NCI-H526 (cell line): ENCODE results near the gene ANKRD26.

Experiments
- DNase-seq, 2 experiments: peaks; one replicate each; lab custom pipeline; 2025; lab: John Stamatoyannopoulos, UW

The ANKRD26 gene

DNA sequence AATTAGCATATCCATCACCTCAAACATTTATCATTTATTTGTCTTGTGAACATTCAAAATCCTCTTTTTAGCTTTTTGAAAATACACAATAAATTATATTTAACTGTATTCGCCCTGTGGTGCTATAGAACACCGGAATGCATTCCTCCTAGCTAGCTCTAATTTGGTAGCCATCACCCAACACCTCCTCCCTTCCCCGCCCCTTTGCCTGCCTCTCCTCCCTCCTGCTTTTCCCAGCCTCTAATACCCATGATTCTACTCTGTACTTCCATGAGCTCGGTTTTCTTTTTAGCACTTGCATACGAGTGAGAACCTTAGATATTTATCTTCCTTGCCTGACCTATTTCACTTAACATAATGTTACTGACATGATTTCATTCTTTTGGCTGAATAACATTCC lies 80.1 kb downstream of the ANKRD26 start:
- DNase-seq: no peak

GRCh38 chr10:27019827-27020226 lies 80.5 kb downstream of the ANKRD26 start:
- no peak for DNase-seq

DNA sequence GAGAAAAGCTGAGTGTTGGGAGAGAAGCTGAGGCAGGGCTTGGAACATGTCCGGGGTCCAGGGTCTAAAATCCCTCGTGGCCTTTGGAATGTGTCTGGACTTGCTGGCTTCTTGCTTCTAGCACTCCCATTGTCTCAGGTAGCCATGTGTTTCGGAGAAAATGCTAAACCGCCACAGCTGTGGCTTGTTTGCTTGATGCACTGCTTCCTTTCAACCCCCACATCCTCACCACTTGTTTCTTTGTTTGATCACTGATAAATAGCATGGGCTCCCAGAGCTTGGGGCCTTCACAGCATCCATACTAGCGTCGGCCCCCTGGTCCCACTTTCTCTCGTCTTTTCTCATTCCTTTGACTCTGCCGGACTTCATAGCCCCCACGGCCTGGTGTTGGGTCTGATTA lies 102.7 kb downstream of the ANKRD26 start:
- DNase-seq: no peak

- no peak for DNase-seq
Measured at GRCh38 chr10:26994743-26995142, 105.6 kb downstream of the ANKRD26 start.

- no peak for DNase-seq
Measured at GRCh38 chr10:26987851-26988250, 112.4 kb downstream of the ANKRD26 start.

- no peak for DNase-seq
Measured at GRCh38 chr10:26983156-26983555, 117.1 kb downstream of the ANKRD26 start.

- peak in 1 of 2 experiments; percentile 3 for DNase-seq
Measured at GRCh38 chr10:26982058-26982457, 118.2 kb downstream of the ANKRD26 start.

DNA sequence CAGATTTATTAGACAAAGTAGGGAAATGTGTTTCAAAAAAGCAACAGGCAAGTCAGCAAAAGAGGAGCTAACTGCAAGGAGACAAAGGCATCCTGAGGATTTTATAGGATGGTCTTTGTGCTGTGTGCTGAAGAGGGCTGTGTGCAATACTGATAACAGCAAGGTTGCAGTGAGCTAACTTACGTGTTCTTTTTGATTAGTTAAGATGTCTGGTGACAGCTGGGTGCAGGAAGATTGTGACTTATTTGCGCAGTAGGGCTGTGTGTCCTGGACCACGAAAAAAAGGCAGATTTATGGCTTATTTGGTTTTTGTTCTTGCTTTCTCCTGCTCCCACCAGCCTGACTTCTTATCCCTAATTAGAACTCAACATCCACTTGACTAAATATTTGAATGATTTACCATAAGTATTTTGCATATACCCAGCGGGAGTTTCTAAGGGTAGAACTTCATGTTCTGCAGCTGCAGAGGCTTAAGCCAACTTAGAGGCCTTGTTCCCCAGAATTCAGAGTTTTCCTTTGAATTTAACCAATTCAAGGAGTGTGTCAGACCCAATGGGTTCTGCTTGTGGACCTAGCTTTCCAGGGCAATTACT lies 119.0 kb downstream of the ANKRD26 start:
- DNase-seq: peak; percentile 77 to 81

DNA sequence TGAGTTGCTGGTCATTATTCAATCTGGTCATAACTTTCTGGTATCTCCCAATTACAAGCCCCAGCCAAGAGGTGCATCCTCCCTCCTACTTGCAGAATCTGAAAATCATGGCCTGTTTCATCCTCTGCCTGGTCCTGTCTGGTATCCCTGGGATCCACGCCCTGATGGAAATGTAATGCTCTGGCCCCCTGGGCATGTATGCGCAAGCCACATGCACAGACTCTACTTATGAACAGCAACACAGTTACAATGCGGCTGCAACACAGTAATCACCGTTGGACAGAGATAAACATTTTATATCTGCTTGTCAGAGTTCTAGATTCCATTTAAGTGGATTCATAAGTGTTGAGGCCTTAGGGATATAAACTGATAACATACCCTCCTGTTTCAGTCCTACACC lies 121.8 kb downstream of the ANKRD26 start:
- DNase-seq: no peak

- DNase-seq: no peak
Measured at GRCh38 chr10:26977635-26978034, 122.7 kb downstream of the ANKRD26 start.

DNA sequence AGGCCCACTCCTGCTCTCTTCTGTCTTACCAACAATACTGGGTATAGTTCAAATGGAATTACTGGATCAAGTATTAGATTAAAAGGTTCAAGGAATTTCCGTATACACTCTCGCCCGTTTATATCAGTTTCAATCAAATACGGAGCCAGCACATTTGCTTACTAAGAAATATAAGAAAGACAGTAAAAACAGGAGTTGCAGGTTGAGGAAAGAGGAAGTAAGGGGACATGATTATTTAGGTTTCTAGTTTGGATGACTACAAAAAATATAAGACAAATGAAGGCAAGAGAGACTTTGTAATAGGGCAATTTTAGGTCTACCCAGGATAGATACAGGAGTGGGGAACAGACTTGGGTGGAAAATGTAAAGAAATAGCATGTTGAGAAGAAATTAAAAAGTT lies 129.6 kb downstream of the ANKRD26 start:
- DNase-seq: no peak

- DNase-seq: no peak
Measured at GRCh38 chr10:26969145-26969926, 131.0 kb downstream of the ANKRD26 start.

- no peak for DNase-seq
Measured at GRCh38 chr10:26962835-26963234, 137.5 kb downstream of the ANKRD26 start.

DNA sequence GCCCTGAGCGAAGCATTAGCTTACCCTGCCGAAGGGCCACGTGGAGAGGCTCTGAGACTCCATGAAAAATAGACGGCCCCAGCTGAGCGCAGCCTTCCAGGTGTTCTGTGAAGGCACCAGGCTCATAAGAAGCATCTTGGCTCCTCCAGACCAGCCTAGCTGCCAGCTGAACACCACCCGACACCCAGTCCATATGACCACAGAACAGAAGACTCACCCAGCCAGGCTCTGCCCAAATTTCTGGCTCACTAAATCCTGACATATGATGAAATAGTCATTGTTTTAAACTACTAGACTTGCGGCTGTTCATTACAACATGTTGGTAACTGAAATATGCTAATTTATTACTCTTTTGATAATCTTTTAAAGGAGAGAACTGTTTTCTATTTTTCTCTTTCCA lies 140.0 kb downstream of the ANKRD26 start:
- DNase-seq: no peak

DNA sequence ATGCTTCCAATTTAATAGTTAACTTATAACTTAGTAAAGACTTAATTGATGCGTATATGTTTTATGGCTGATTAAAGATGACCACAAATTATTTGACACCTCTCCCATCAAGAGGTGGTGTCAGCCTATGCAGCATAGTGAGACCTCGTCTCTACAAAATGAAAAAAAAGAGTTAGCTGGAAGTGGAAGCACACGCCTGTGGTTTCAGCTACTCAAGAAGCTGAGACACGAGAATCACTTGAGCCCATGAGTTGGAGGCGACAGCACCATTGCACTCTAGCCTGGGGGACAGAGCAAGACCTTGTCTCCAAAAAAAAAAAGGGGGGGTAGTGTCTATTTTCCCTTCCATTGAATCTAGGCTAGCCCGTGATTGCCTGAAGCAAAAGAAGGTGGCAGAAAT lies 140.5 kb downstream of the ANKRD26 start:
- DNase-seq: no peak
